WI38 (cell line): ENCODE results near the gene NCF2.

Experiments
- H3K4me3 ChIP-seq: 2 replicates; pipeline ENCODE4 v1.5.1; 2011; ENCODE audit warnings: low read depth, mild to moderate bottlenecking, control low read depth, low read length
- CTCF ChIP-seq: IDR thresholded peaks from 2 replicates; pipeline ENCODE4 v1.5.1; 2012; ENCODE audit warnings: low read depth, mild to moderate bottlenecking, control low read depth, low read length

Gene NCF2

DNA sequence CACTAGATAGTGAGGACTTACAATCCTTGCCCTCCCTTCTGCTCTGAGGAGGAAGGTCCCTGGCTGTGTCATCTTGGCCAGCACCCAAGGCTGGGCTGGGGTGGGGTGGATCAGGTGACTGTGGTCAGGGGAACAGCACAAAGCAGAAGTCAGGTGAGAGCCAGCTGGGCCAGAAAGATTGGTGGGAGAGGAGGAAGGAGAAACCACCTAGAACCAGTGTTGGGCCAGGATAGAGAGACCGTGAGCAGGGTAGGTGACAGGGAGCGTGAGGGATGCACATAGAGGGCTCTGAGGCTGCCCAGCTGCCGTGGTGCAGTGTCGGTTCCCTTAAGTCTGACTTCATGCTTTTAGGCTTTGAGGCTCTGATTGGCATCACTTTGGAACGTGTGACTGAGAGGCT lies 22.7 kb downstream of the NCF2 start:
- no peak overlapping the region for H3K4me3 ChIP-seq
- TF ChIP-seq CTCF, result no peak

DNA sequence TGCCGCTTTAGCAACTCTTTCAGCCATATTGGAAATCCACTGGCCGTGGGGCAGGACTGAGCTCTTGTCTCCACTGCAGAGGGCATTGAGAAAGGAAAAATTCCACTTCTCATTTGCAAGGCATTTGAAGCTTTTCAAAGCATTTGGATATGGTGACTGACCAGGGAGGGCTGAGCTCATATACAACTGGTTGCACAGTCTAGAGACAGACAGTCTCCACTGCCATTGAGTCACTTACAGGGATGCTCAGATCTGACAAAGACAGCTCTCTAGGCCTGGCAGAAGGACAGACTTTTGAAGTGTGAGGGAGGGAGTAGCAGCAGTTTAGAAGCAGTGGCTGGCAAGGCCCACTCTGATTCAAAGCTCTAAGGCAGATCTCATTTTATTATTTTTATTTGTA lies 24.2 kb downstream of the NCF2 start:
- no peak overlapping the region for H3K4me3 ChIP-seq
- no peak for TF ChIP-seq CTCF

DNA sequence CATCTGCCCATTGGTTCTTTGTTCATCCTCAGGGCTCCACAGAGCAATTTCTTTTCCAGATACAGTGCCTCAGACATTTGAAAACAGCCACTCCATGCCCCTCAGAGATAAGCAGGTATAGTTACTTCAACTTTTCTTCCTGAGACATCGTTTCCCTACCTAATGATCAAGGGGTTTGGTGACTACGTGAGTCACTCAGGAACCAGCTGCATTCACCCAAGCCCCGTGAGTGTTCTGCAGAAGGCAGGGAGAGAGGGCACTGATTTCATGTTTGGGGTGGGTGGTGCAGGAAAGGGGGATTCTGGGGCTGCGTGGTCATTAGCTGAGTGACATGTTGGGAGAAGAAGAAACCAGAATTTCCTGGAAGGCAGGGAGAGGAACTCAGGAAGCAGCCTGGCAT lies 25.0 kb downstream of the NCF2 start:
- no peak for TF ChIP-seq CTCF
- H3K4me3 ChIP-seq, result no peak overlapping the region

DNA sequence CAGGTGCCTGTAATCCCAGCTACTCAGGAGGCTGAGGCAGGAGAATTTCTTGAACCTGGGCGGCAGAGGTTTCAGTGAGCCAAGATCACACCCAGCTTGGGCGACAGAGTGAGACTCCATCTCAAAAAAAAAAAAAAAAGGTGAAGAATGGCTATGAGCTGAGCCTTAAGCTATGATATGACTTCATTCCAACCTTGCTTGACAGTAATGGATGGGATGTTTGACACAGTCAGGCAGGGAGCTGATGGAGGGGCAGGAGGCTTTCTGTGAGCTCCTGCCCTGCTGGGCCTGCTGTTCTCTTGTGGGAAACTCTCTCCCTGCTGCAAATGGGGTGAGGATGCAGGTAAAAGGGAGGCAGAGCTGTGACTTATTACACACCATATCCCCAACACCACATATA lies 27.6 kb downstream of the NCF2 start:
- TF ChIP-seq CTCF, result no peak
- H3K4me3 ChIP-seq, result no peak overlapping the region

GRCh38 chr1:183559061-183559460 lies 31.2 kb downstream of the NCF2 start:
- H3K4me3 ChIP-seq, result no peak overlapping the region
- no peak for TF ChIP-seq CTCF

- no peak overlapping the region for H3K4me3 ChIP-seq
- TF ChIP-seq CTCF, result no peak
Observed at GRCh38 chr1:183554577-183554976, 35.7 kb downstream of the NCF2 start.

- H3K4me3 ChIP-seq, result no peak overlapping the region
- no peak for TF ChIP-seq CTCF
Observed at GRCh38 chr1:183553764-183554163, 36.5 kb downstream of the NCF2 start.

- H3K4me3 ChIP-seq, result no peak overlapping the region
- TF ChIP-seq CTCF, result no peak
Observed at GRCh38 chr1:183553331-183553730, 36.9 kb downstream of the NCF2 start.
